ENCODE results near the gene SNX8. TPM values are rescaled to one million over a fixed set of nuclear protein-coding genes. Genes with fewer than 3 reads are reported as not detected.

Gene SNX8
- total and polyA plus RNA-seq, 2 donors: 13.2 to 17.4 TPM

DNA sequence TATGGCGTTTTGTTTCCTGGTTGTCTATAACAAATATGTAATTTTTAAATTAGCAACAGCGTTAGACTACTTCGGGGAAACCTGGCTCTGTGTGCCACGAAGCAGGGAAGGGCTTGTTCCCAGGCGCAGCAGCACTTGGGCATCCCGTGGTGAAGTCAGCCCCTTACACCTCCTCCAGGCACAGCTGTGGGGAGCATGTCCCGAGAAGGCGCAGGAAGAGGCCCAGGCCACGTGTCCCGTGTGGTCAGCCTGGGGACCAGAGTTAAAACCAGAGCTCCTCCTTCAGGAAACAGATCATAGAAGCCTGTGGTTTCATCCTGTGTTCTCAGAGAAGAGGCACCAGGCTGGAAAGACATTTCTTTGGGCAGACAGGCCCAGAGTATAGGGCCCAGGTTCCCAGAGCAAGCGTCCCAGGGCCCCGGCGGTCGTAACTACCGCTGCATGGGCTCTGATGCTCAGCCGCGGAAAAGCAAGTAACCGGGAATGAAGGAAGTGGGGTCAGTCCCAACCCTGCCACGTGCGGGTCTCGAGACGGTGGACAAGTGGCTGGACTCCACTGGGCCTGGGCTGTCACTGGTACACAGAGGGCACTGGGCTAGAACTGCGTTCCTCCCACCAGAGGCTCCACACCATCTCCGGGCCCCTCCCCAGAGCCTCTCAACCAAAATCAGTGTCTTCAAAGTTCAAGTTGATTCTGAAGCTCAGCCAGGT is 65.1 kb downstream of the SNX8 start:
- Histone ChIP-seq H3K4me1 (ENCODE audit: insufficient read depth) (no peaks in the 10 kb centered on the region), H3K4me3 (ENCODE audit: low read depth, low read length) (no peak overlapping the region), H3K36me3 (ENCODE audit: insufficient read depth) (no peaks in the 10 kb centered on the region), H3K27ac (ENCODE audit: low read depth) (no peak overlapping the region)
- no peak for DNase-seq (ENCODE audit: extremely low spot score)
- WGBS: 42% methylated on average over 24 of the region's 24 CpGs

DNA sequence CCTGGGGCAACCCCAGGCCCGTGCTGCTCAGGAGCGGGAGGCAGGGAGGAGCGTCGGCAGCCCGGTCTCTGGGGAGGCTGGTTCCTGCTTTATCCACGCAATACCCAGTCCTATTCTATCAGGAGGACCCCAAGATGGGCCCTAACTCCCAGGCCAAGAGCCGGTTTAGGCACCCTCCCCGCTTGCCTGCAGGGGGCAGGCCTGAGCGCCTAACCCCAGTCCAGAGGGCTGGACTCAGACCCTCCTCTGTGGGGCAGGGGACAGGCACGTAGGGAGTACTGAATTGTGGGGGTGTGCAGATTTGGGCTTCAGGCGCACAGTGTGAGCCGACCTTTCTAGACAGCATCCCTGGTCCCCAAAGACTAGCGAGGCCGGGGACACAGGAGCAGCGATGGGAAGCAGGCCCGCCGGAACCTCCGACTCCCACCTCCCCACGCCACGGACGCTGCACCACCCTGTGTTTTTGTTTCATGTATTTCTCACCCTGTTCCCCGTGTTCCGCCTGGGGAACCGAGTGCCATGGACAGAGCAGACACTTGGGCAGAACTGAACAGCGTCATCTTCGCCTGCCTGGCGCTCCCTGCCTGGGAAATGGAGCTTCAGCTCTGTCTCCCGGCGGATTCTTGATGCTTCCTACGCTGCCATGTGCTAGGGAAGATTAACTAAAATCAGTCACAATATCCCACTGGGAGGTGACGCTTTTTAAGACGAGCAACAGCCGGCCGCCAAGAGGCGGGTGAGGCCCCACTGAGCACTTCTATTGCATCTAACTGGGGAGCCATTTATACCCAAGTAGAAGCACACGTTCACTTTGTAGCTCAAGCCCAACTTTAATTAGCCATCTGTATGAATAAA is 66.9 kb downstream of the SNX8 start:
- Histone ChIP-seq H3K4me1 (ENCODE audit: insufficient read depth) (no peaks in the 10 kb centered on the region), H3K27ac (ENCODE audit: low read depth) (no peak overlapping the region), H3K4me3 (ENCODE audit: low read depth, low read length) (no peak overlapping the region), H3K36me3 (ENCODE audit: insufficient read depth) (no peaks in the 10 kb centered on the region)
- WGBS: 70% methylated on average over 36 of the region's 36 CpGs
- DNase-seq (ENCODE audit: extremely low spot score): no peak

DNA sequence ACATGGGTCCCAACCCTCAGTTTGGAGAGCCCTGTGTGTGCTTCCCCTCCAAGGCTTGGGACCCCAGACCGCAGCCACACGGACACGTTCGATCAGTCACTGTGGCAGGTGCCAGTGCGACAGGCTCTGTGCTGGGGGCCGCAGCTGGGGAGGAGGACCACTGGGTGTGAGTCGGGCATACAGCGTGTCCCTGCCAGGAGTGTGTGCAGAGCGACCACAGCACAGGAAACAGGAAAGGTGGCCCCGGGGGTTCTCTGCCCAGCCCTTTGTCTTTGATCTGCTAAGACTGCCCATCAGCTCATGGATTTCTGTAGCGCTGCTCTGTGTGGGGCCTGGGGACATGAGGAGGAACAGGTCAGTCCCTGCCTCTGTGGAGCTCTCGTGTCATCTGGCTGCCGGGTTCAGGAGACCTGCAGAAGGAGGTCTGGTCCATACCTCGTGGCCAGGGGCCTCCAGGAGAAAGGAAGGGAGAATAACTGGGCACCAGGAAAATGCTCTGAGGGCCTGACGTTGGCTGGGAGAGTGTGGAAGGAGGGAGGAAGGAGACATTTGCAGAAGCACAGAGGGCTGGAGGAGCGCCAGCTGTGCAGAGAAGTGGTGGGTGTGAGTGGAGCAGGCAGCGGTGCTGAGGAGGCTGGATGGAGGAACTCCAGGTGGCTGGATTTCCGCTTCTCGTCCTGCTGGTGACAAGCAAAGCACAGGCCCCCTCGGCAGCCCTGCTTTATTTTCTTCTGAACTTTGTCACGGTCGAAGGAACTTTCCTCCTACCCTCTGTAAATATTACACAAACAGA is 68.2 kb downstream of the SNX8 start:
- no peaks in the 10 kb centered on the region for H3K4me1 ChIP-seq (ENCODE audit: insufficient read depth)
- WGBS: 64% methylated on average over 22 of the region's 22 CpGs
- H3K27ac ChIP-seq (ENCODE audit: low read depth): no peak overlapping the region
- DNase-seq (ENCODE audit: extremely low spot score): no peak
- H3K4me3 ChIP-seq (ENCODE audit: low read depth, low read length): no peak overlapping the region
- no peaks in the 10 kb centered on the region for H3K36me3 ChIP-seq (ENCODE audit: insufficient read depth)

DNA sequence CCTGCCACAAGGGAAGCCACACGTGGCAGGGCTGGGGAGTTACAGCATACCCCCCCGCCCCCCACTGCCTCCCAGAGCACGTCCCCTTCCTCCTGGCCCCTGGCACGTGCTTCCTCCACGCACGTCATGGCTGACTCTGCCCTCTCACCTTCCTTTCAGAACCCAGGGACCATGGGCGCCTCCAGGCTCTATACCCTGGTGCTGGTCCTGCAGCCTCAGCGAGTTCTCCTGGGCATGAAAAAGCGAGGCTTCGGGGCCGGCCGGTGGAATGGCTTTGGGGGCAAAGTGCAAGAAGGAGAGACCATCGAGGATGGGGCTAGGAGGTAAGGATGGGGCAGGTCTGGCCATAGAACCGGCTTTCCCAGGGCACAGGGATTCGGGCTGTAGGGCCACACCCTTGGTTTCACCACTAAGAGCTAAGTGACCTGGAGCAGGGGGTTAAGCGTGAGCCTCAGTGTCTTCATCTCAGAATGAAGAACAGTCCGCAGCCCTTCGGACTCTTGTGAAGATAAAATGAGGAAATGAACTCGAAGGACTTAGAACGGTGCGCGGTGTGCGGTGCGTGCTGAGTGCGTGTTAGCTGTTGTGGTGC is 69.7 kb downstream of the SNX8 start:
- H3K4me3 ChIP-seq (ENCODE audit: low read depth, low read length): no peak overlapping the region
- no peaks in the 10 kb centered on the region for H3K36me3 ChIP-seq (ENCODE audit: insufficient read depth)
- no peak overlapping the region for H3K27ac ChIP-seq (ENCODE audit: low read depth)
- WGBS: 88% methylated on average over 25 of the region's 25 CpGs
- no peak for DNase-seq (ENCODE audit: extremely low spot score)
- no peaks in the 10 kb centered on the region for H3K4me1 ChIP-seq (ENCODE audit: insufficient read depth)

DNA sequence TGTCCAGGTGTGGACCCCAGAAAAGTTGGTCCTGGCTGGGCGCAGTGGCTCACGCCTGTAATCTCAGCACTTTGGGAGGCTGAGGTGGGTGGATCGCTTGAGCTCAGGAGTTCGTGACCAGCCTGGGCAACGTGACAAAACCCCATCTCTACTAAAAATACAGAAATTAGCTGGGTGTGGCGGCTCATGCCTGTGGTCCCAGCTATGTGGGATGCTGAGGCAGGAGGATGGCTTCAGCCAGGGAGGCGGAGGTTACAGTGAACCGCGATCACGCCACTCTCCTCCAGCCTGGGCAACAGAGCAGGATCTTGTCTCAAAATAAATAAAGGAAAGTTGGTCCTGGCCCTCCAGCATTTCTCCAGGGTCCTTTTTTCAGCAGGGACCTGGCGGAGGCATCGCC is 70.8 kb downstream of the SNX8 start:
- no peaks in the 10 kb centered on the region for H3K4me1 ChIP-seq (ENCODE audit: insufficient read depth)
- DNase-seq (ENCODE audit: extremely low spot score): no peak
- H3K36me3 ChIP-seq (ENCODE audit: insufficient read depth): peaks cover 3% of the 10 kb centered on the region
- H3K27ac ChIP-seq (ENCODE audit: low read depth): no peak overlapping the region
- 75% methylated on average over 12 of the region's 12 CpGs for WGBS
- no peak overlapping the region for H3K4me3 ChIP-seq (ENCODE audit: low read depth, low read length)

DNA sequence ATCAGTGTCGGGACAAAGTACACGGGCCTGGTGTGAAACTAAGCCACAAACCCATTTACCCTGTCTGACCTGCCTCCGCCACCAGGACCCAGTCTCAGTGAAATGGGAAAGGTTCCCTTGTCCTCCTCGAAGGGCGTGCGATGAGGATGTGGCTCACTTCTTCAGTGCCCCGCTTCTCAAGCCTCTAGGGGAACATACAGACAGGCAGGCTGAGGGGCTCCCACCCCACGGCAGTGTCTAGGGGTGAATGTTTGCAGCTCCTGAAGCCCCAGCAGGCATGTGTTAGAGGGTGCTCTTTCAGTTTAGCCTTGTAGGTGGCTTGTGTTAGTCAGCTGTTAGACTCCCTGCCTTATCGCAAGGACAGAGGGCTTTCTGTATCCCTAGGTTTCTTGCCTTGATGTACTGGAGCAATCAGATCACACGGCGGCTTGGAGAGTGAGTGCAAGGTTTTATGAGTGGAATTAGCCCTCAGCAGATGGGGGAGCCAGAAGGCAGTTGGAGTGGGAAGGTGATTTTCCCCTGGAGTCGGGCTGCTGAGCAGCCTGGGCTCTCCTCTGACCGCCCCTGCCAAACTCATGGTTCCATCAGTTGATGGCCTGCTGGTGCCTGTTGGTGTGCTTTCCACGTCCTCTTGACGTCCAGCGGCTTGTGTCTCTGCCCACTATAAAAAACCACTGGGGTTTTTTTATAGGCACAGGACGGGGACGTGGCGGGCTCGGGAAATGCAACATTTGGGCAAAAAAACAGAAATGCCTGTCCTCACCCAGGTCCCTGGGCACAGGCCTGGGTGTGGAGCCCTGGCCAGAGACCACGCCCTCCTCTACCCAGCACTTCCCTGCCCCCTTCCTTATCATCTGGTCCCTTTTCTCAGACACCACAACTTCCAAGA is 71.5 kb downstream of the SNX8 start:
- H3K4me3 ChIP-seq (ENCODE audit: low read depth, low read length): peak overlapping the region; percentile 99
- WGBS: 7% methylated on average over 21 of the region's 21 CpGs
- H3K4me1 ChIP-seq (ENCODE audit: insufficient read depth): no peaks in the 10 kb centered on the region
- H3K27ac ChIP-seq (ENCODE audit: low read depth): no peak overlapping the region
- H3K36me3 ChIP-seq (ENCODE audit: insufficient read depth): peaks cover 5% of the 10 kb centered on the region
- DNase-seq (ENCODE audit: extremely low spot score): no peak

DNA sequence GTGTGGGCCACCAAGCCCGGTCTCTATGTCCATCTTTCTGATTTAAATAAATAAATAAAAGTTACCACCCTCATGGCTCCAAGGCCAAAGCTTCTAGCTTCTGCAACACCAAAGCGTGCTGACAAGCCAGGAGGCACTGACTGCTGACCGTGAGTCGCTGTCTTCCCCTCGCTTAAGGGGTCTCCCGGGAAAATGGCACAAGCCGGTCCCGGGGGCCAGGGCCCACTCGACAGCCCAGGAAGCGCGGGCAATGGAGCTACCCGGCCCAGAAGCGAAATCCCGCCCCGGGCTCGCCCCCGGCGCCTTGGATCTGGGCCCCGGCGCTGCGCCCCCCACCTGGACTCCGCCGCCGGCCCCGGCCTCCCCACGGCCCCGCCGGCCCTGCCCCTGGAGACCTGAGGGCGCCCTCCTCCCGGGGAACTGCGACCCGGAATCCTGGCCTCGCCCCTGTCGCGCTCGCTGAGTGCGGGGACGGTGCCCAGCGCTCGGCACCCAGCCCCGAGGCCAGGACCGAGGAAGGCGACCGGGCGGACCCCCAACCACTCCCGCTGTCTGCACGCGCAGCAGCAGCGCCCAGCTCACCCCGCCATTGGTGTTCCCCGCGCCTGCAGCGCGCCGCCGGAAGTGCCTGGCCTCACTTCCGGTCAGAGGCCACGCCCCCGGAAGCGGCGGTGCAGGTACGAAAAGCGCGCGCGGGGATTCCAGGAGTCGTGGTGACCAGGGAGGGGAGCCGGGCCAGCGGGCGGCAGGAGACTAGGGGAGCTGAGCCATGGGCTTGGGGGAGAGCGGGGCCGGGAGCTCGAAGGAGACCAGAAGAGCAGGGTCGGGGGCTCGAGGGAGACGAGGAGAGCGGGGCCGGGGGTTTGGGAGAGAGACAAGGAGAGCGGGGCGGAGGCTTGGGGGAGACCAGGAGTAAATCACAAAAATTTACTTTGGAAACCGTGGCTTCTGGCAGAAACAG is 72.4 kb downstream of the SNX8 start, which contains the start of the genes MRM2 and NUDT1:
Gene MRM2, minus strand, starts transcription at position 626 of the 961 bp plus-strand sequence. Its CDS starts 36 bp downstream, at position 590.
Gene NUDT1, plus strand, starts transcription at position 647 of the 961 bp plus-strand sequence. CDS start 2,349 bp downstream, outside the sequence.
- Histone ChIP-seq H3K4me3 (ENCODE audit: low read depth, low read length) (peak within 1 kb of the TSS; percentile 99), H3K27ac (ENCODE audit: low read depth) (no peak within 1 kb of the TSS), H3K36me3 (ENCODE audit: insufficient read depth) (peaks cover 5% of the 10 kb centered on the region), H3K4me1 (ENCODE audit: insufficient read depth) (no peaks in the 10 kb centered on the region)
- under 1% methylated on average over 81 of the region's 81 CpGs for WGBS
- peak; percentile 31 for DNase-seq (ENCODE audit: extremely low spot score)

DNA sequence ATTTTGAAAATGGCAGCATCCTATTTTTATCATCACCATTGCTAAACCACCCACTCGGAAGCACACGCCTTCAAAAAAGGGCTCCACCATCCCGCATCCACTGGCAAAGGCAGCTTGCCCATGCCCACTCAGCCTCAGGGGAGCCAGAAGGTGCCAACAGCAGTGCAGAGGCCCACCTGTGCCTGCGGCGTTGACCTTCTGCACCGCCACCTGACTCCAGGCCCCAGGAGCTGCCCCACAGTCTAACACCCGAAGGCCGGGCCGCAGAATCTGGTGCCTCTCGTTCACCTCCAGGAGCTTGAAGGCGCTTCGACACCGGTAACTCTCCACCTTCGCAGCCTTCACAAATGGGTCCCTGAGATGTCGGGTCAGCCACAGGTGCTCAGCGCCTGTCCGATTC is 75.0 kb downstream of the SNX8 start:
- 96% methylated on average over 17 of the region's 17 CpGs for WGBS
- H3K4me1 ChIP-seq (ENCODE audit: insufficient read depth): no peaks in the 10 kb centered on the region

DNA sequence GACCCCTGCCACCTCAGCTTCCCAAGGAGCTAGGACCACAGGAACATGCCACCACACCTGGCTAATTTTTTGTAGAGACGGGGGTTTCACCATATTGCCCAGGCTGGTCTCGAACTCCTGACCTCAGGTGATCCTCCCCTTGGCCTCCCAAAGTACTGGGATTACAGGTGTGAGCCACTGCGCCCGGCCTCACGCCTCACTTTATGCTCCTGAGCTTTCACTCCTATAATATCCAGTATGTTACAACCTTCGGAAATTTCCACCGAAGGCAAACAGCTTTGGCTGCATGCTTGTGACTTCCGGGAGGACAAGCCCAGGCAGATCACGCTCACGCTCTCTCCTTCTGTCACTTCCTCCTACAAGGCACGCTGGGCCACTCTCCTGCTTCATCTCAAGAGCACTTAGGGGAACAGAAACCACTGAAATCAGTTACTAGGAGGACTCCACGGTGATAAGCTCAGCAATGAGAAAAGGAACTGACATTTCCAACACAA is 77.1 kb downstream of the SNX8 start:
- peaks cover 2% of the 10 kb centered on the region for H3K4me1 ChIP-seq (ENCODE audit: insufficient read depth)
- 80% methylated on average over 12 of the region's 12 CpGs for WGBS
- DNase-seq (ENCODE audit: extremely low spot score): no peak
- peaks cover 5% of the 10 kb centered on the region for H3K36me3 ChIP-seq (ENCODE audit: insufficient read depth)
- H3K27ac ChIP-seq (ENCODE audit: low read depth): no peak overlapping the region
- H3K4me3 ChIP-seq (ENCODE audit: low read depth, low read length): no peak overlapping the region

More for the DNA sequence above, 75.0 kb downstream of the SNX8 start:
- Histone ChIP-seq H3K27ac (ENCODE audit: low read depth) (no peak overlapping the region), H3K4me3 (ENCODE audit: low read depth, low read length) (no peak overlapping the region), H3K36me3 (ENCODE audit: insufficient read depth) (peaks cover 5% of the 10 kb centered on the region)
- no peak for DNase-seq (ENCODE audit: extremely low spot score)

DNA sequence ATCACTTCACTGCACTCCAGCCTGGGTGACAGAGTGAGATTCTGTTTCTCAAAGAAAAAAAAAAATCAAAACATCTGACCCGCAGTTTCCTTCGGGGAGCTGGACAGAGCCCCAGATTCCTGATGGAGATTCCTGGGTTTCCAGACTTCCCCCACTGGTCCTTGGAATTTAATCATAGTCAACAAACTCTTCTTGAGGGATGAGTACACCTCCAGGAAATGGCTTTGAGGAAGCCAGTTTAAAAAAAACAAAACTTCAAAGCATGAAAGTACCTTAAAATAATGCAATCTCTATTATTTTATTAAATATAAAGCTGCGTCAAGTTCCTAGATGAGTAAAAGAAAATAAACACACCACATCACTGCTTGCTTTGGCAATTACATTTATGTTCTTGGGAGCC is 80.3 kb downstream of the SNX8 start:
- Histone ChIP-seq H3K36me3 (ENCODE audit: insufficient read depth) (peaks cover 2% of the 10 kb centered on the region), H3K4me3 (ENCODE audit: low read depth, low read length) (no peak overlapping the region), H3K4me1 (ENCODE audit: insufficient read depth) (peaks cover 2% of the 10 kb centered on the region), H3K27ac (ENCODE audit: low read depth) (no peak overlapping the region)
- WGBS: 81% methylated on average over 3 of the region's 3 CpGs
- no peak for DNase-seq (ENCODE audit: extremely low spot score)

DNA sequence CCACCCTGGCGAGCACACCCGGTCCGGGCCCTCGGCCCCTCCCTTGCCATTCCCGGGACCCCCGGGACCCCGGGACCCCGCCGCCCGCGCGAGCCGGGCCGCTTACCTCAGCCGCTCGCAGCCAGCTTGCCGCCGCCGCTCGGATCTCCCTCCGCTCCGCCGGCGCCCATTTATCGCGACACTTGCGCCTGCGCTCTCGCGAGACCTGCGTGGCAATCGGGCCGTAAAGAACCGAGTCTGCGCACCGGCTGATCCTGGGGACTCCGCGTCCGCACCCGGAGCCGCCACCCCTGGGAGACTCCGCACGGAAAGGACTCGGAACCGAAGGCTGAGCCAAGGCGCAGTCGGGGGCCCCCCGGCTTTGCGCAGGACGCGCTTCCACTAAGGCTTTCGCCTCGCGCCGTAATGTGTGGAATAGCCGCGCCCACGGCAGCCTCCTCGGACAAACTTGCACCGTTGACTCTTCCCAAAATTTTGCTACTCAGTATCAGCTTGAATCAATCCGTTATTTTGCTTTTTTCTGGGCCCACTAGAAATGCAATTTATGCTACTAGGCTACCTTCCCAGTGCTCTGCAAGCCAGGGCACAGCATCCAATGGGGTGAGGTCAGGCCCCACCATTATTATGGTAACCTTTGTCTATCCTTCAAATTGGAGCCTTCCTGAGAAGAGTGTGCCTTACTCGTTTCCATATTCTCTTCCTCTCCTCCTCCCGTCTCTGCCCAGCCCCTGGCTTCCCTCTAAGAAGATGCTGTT is 81.3 kb downstream of the SNX8 start, which contains the start of gene MAD1L1:
Gene MAD1L1, minus strand, starts transcription at position 180 of the 755 bp plus-strand sequence. CDS start 2,812 bp downstream, outside the sequence.
- H3K36me3 ChIP-seq (ENCODE audit: insufficient read depth): peaks cover under 1% of the 10 kb centered on the region
- peak; percentile 76 for DNase-seq (ENCODE audit: extremely low spot score)
- H3K27ac ChIP-seq (ENCODE audit: low read depth): no peak within 1 kb of the TSS
- peaks cover 2% of the 10 kb centered on the region for H3K4me1 ChIP-seq (ENCODE audit: insufficient read depth)
- peak within 1 kb of the TSS; percentile 100 for H3K4me3 ChIP-seq (ENCODE audit: low read depth, low read length)
- under 1% methylated on average over 63 of the region's 63 CpGs for WGBS
